BJ (cell line): Measurements from ENCODE around the gene TYRO3. TPM values are rescaled to one million over a fixed set of nuclear protein-coding genes. Genes with fewer than 3 reads are reported as not detected.
A peak's percentile ranks its signal among the peaks of the same experiment; 100 is the strongest.

Experiments
- CTCF ChIA-PET: fragments of 350-600 bp; formaldehyde crosslinking; extraction: SDS; loops from one replicate; lab custom pipeline; 2021; ENCODE audit warnings: antibody characterized with exemption, inconsistent platforms; lab: Yijun Ruan, JAX
- POLR2A ChIA-PET: fragments of 300-600 bp; sonication (Branson Sonifier 250); formaldehyde crosslinking; extraction: SDS; loops from one replicate; lab custom pipeline; 2021; ENCODE audit warnings: antibody characterized with exemption; lab: Charles Lee
- DNase-seq: peaks from one replicate; pipeline ENCODE4 v3.0.0-alpha.2; 2011; ENCODE audit warnings: low read depth
- H3K27me3 ChIP-seq: 2 replicates; pipeline ENCODE4 v1.6.0; 2011; ENCODE audit warnings: low read length; ENCODE audit not compliant: control insufficient read depth, insufficient read depth
- H3K36me3 ChIP-seq: 2 replicates; pipeline ENCODE4 v1.5.1; 2011; ENCODE audit warnings: low read length; ENCODE audit not compliant: control insufficient read depth, insufficient read depth
- H3K4me3 ChIP-seq: 2 replicates; pipeline ENCODE4 v1.5.1; 2011; ENCODE audit warnings: low read depth, mild to moderate bottlenecking, control low read depth, low read length
- polyA plus RNA-seq: library from polyadenylated mRNA; depleted of rRNA; stranded (reverse); fragments of >200 nt; gene quantifications from 2 replicates; pipeline ENCODE4 v1.2.3, GENCODE V29; 2011
- TF ChIP-seq, protein P1 (sequence below): IDR thresholded peaks from 2 replicates; pipeline ENCODE4 v1.5.1; 2011; ENCODE audit warnings: low read depth, mild to moderate bottlenecking, control low read depth, inconsistent platforms, low read length, moderate library complexity; ENCODE audit not compliant: insufficient read depth

Gene TYRO3
- polyA plus RNA-seq, 1 experiment, result 18.8 TPM

DNA sequence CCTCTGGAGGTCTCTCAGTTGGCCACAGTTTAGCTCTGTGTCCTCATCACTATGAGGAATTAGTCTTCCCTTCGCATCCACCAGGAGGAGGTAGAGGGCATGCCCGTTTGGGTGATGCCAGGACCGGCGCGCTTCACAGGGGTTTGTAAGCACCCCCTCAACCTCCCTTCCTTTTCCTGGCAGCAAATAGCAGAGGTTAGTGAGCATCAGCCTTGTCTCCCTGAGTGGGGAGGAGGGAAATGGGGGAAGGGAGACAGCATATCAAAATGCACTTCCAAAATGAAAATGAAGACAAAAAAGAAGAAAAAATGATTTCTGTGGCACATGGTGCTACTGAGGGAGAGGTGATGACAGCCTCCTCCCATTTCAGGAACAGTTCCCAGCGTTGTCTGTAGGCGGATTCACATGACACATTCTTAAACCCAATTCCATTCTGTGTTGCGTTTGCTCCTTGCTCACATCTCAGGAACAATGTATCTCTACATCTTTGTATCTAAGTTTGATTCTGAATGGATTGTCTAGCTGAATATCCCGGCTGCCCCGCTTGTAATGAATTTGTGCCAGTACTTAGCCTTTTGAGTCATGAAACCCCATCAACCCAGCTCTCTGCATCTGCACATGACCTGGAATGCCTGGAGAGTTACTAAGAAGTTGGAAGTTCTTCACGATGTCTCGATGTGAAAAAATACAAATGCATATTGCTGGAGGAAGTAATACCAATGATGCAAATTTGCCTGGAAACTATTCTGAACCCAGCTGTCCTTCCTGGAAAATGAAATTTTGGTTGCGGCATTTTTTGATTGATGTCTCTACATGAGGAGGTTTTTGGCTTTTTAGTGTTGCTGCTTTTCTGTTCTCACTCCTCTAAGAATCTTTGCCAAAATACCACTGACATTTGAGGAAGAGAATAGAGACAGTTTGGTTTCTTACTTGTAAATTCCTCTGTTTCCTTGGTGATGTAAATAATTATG is 45.2 kb downstream of the TYRO3 start:
- DNase-seq, result peak; percentile 53
- ChIA-PET POLR2A (no interaction called here), CTCF (interaction anchor here (0.6 to 3.8 kb wide), 31 partner anchors 9 to 303 kb away, joined by 3 to 29 read pairs (median 4); partner anchors contain the start of genes MAPKBP1 and TYRO3)
- H3K27me3 ChIP-seq, result no peaks in the 10 kb centered on the region; the same call in 1 of the 2 replicates
- TF ChIP-seq, protein P1, sequence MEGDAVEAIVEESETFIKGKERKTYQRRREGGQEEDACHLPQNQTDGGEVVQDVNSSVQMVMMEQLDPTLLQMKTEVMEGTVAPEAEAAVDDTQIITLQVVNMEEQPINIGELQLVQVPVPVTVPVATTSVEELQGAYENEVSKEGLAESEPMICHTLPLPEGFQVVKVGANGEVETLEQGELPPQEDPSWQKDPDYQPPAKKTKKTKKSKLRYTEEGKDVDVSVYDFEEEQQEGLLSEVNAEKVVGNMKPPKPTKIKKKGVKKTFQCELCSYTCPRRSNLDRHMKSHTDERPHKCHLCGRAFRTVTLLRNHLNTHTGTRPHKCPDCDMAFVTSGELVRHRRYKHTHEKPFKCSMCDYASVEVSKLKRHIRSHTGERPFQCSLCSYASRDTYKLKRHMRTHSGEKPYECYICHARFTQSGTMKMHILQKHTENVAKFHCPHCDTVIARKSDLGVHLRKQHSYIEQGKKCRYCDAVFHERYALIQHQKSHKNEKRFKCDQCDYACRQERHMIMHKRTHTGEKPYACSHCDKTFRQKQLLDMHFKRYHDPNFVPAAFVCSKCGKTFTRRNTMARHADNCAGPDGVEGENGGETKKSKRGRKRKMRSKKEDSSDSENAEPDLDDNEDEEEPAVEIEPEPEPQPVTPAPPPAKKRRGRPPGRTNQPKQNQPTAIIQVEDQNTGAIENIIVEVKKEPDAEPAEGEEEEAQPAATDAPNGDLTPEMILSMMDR, result peak; percentile 88
- H3K4me3 ChIP-seq, result peak overlapping the region; percentile 28
- H3K36me3 ChIP-seq, result no peaks in the 10 kb centered on the region

DNA sequence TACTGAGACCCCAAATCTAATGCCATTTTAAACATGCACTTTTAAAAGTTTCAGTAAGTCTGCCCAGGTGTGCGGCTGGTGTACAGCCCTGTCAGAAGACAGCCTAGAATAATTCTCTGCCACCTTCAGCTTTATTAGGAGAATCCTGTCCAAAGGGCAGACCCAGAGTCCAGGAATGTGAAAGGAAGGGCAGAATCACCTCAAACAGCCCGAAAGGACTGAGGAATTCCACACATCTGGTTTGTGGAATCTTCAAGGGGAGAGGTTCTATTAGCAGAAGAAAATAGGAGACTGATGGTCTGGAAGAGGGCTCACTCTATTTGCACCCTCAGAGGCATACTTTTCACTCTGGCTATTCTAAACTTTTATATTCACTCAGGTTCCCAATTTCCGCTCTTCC is 46.6 kb downstream of the TYRO3 start:
- Histone ChIP-seq H3K27me3 (no peaks in the 10 kb centered on the region; the same call in 1 of the 2 replicates), H3K4me3 (no peak overlapping the region), H3K36me3 (no peaks in the 10 kb centered on the region)
- TF ChIP-seq, protein P1, result no peak
- ChIA-PET CTCF (no interaction called here), POLR2A (no interaction called here)
- no peak for DNase-seq

DNA sequence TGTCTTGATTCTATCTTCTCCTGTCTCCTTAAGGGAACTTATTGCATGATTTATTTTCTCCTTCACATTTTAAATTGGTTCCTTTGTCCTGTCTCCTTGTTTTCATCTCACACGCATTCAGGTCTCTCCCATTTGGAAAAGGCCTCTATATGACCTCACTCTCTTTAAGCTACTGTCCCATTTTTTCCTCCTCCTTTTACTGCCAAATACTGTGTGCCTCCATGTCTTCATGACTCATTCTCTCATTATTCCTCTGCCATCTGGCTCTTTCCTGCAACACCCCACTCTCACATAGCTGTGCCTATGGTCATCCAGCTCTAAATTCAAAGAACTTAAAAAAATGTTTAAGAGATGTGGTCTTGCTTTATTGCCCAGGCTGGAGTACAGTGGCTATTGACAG is 48.0 kb downstream of the TYRO3 start:
- TF ChIP-seq, protein P1, result no peak
- H3K4me3 ChIP-seq, result no peak overlapping the region
- H3K36me3 ChIP-seq, result no peaks in the 10 kb centered on the region
- CTCF ChIA-PET, result interaction anchor here (0.9 to 1.6 kb wide), 3 partner anchors 22 to 166 kb away, joined by 3 to 6 read pairs (median 5); no protein-coding TSS in a partner anchor
- no peaks in the 10 kb centered on the region; the same call in 1 of the 2 replicates for H3K27me3 ChIP-seq
- peak; percentile 91 for DNase-seq
- POLR2A ChIA-PET, result no interaction called here

DNA sequence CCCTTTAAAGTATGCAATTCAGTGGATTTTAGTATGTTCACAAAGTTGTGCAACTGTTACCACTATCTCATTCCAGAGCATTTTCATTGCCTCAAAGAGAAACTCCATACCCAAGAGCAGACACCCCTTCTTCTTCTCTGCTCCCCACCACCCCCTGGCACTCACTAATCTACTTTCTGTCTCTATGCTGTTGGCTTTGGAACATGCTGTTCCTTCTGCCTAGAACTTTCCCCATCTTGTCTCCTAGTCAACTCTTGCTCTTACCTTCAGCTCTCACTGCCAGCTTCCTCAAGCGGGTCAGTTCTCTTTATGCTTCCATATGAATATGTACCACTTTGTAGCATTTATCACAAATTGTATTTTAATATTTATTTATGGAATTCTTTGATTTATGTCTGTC is 50.1 kb downstream of the TYRO3 start:
- no peak for DNase-seq
- H3K36me3 ChIP-seq, result no peaks in the 10 kb centered on the region
- CTCF ChIA-PET, result interaction anchor here (0.7 to 1.5 kb wide), 2 partner anchors 165 to 180 kb away, joined by 4 to 5 read pairs; partner anchors contain the start of gene MAPKBP1
- POLR2A ChIA-PET, result no interaction called here
- H3K27me3 ChIP-seq, result no peaks in the 10 kb centered on the region
- TF ChIP-seq, protein P1, result no peak
- H3K4me3 ChIP-seq, result no peak overlapping the region

DNA sequence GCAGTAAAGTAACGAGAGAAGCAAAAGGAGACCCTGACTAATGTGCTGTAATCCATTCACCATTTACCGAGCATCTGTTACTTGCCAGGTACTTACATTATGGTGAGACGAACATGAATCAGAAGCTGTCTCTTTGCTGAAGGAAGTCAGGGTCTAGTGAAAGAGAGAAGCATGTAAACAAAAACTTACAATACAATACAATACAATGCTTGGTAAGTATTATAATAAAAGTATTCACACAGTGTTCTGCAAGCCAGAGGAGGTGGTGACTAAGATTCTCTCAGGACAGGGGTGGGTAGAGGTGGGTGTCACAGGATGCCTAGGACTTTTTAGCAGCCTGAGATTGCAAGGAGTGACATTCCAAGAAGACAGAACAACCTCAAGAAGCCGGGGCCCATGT is 51.0 kb downstream of the TYRO3 start:
- POLR2A ChIA-PET, result no interaction called here
- Histone ChIP-seq H3K27me3 (no peaks in the 10 kb centered on the region), H3K36me3 (no peaks in the 10 kb centered on the region), H3K4me3 (no peak overlapping the region)
- TF ChIP-seq, protein P1, result no peak
- DNase-seq, result no peak
- CTCF ChIA-PET, result no interaction called here
